IMR-90 (cell line): ENCODE data around the gene DENND1A. TPM values are rescaled to one million over a fixed set of nuclear protein-coding genes. Genes with fewer than 3 reads are reported as not detected.

Source experiments
- ATAC-seq: fragments of 200-7000 bp; cut with Tn5 transposase; 2 replicates; pipeline ENCODE4 v1.9.1; 2020; ENCODE audit warnings: low read depth, mild to moderate bottlenecking, moderate library complexity
- BruUV-seq: library from RNA; stranded (reverse); fragments of 400-500 nt; replicated peaks from 2 replicates; lab custom pipeline; 2021; lab: Mats Ljungman, UMichigan
- CTCF ChIA-PET: fragments of 300-600 bp; formaldehyde crosslinking; extraction: SDS; loops from one replicate; lab custom pipeline; 2021; ENCODE audit warnings: antibody characterized with exemption; lab: Yijun Ruan, JAX
- POLR2A ChIA-PET: fragments of 300-600 bp; sonication (Branson Sonifier 250); formaldehyde crosslinking; loops from one replicate; lab custom pipeline; 2022; ENCODE audit warnings: antibody characterized with exemption; ENCODE audit not compliant: unreplicated experiment; lab: Charles Lee
- DNase-seq: peaks from one replicate; pipeline ENCODE4 v3.0.0; 2013
- H2AFZ ChIP-seq: replicated peaks from 2 replicates; pipeline ENCODE3; 2013; ENCODE audit warnings: low read length, mild to moderate bottlenecking; ENCODE audit not compliant: poor library complexity
- H2AK5ac ChIP-seq: 2 replicates; pipeline ENCODE4 v1.6.1; 2013; ENCODE audit warnings: low read depth, low read length, inconsistent platforms
- H2AK9ac ChIP-seq: replicated peaks from 2 replicates; pipeline ENCODE3; 2013; ENCODE audit warnings: mild to moderate bottlenecking, low read depth, low read length, moderate library complexity; ENCODE audit not compliant: poor library complexity
- H2BK120ac ChIP-seq: 2 replicates; pipeline ENCODE4 v1.6.1; 2013; ENCODE audit warnings: low read depth, low read length, inconsistent platforms
- H2BK15ac ChIP-seq: 3 replicates; pipeline ENCODE4 v1.6.1; 2013; ENCODE audit warnings: low read depth, low read length, inconsistent platforms
- H2BK20ac ChIP-seq: 2 replicates; pipeline ENCODE4 v1.6.1; 2013; ENCODE audit warnings: low read depth, mild to moderate bottlenecking, inconsistent platforms, low read length, moderate library complexity
- H2BK5ac ChIP-seq: 2 replicates; pipeline ENCODE4 v1.6.1; 2013; ENCODE audit warnings: mild to moderate bottlenecking, low read depth, low read length, inconsistent platforms; ENCODE audit not compliant: poor library complexity, severe bottlenecking
- H3K14ac ChIP-seq: replicated peaks from 2 replicates; pipeline ENCODE4 v1.6.1; 2013; ENCODE audit warnings: low read depth, low read length, inconsistent platforms
- H3K18ac ChIP-seq: 2 replicates; pipeline ENCODE4 v1.6.1; 2013; ENCODE audit warnings: low read depth, low read length, control low read depth
- H3K23ac ChIP-seq: 2 replicates; pipeline ENCODE4 v1.6.1; 2013; ENCODE audit warnings: low read depth, low read length, inconsistent platforms
- H3K27ac ChIP-seq: 2 replicates; pipeline ENCODE4 v1.5.1; 2013; ENCODE audit warnings: mild to moderate bottlenecking, control low read depth, low read length; ENCODE audit not compliant: insufficient read depth
- H3K27me3 ChIP-seq: 2 replicates; pipeline ENCODE4 v1.6.1; 2013; ENCODE audit warnings: low read length; ENCODE audit not compliant: control insufficient read depth, insufficient read depth
- H3K36me3 ChIP-seq: 2 replicates; pipeline ENCODE4 v1.6.1; 2013; ENCODE audit warnings: low read length, mixed read lengths; ENCODE audit not compliant: control insufficient read depth, insufficient read depth
- H3K4ac ChIP-seq: 2 replicates; pipeline ENCODE4 v1.6.1; 2013; ENCODE audit warnings: low read depth, low read length, inconsistent platforms
- H3K4me1 ChIP-seq: 2 replicates; pipeline ENCODE4 v1.6.1; 2013; ENCODE audit warnings: low read length, mixed read lengths; ENCODE audit not compliant: control insufficient read depth, insufficient read depth
- H3K4me2 ChIP-seq: 2 replicates; pipeline ENCODE4 v1.6.1; 2013; ENCODE audit warnings: low read depth, mild to moderate bottlenecking, control low read depth, low read length, moderate library complexity
- H3K4me3 ChIP-seq: 2 replicates; pipeline ENCODE4 v1.5.1; 2013; ENCODE audit warnings: low read depth, mild to moderate bottlenecking, control low read depth, low read length, moderate library complexity; ENCODE audit not compliant: insufficient read depth
- H3K56ac ChIP-seq: 2 replicates; pipeline ENCODE4 v1.6.1; 2013; ENCODE audit warnings: low read length, inconsistent platforms; ENCODE audit not compliant: insufficient read depth; ENCODE audit errors: extremely low read depth
- H3K79me1 ChIP-seq, 2 experiments: 2 replicates each; pipeline ENCODE4 v1.6.1; 2013; ENCODE audit warnings: low read length in 2 of 2, inconsistent platforms in 1 of 2, low read depth in 1 of 2
- H3K9ac ChIP-seq: 2 replicates; pipeline ENCODE4 v1.6.1; 2013; ENCODE audit warnings: low read depth, low read length, control low read depth
- H3K9me1 ChIP-seq: 2 replicates; pipeline ENCODE4 v1.6.1; 2013; ENCODE audit warnings: low read length, inconsistent platforms; ENCODE audit not compliant: insufficient read depth
- H3K9me3 ChIP-seq: 2 replicates; pipeline ENCODE4 v1.6.1; 2013; ENCODE audit warnings: low read length; ENCODE audit not compliant: control insufficient read depth, insufficient read depth
- H4K20me1 ChIP-seq: 2 replicates; pipeline ENCODE4 v1.6.1; 2013; ENCODE audit warnings: low read length, inconsistent platforms; ENCODE audit not compliant: insufficient read depth
- H4K5ac ChIP-seq: 2 replicates; pipeline ENCODE4 v1.6.1; 2013; ENCODE audit warnings: mild to moderate bottlenecking, low read depth, low read length, control low read depth
- H4K8ac ChIP-seq, 2 experiments: 2 replicates each; pipeline ENCODE4 v1.6.1; 2013; ENCODE audit warnings: low read depth in 2 of 2, low read length in 2 of 2, control low read depth in 1 of 2, inconsistent platforms in 1 of 2
- H4K91ac ChIP-seq: 2 replicates; pipeline ENCODE4 v1.6.1; 2013; ENCODE audit warnings: low read depth, low read length, inconsistent platforms; ENCODE audit not compliant: insufficient read depth
- BHLHE40 ChIP-seq: fragments of 150-350 bp; IDR thresholded peaks from 2 replicates; pipeline ENCODE4 v1.6.1; 2016; ENCODE audit warnings: mild to moderate bottlenecking, low read depth, low read length
- CEBPB ChIP-seq: IDR thresholded peaks from 2 replicates; pipeline ENCODE4 v1.6.1; 2012; ENCODE audit warnings: low read depth, low read length, improper control_type of control experiment
- FOS ChIP-seq: fragments of 150-350 bp; IDR thresholded peaks from 2 replicates; pipeline ENCODE4 v1.6.1; 2016; ENCODE audit warnings: low read depth, low read length
- MAZ ChIP-seq: IDR thresholded peaks from 2 replicates; pipeline ENCODE4 v1.6.1; 2012; ENCODE audit warnings: low read depth, mild to moderate bottlenecking, low read length, improper control_type of control experiment, moderate library complexity, borderline replicate concordance
- POLR2A ChIP-seq: IDR thresholded peaks from 2 replicates; pipeline ENCODE4 v1.6.1; 2012; ENCODE audit warnings: mild to moderate bottlenecking, low read depth, low read length
- SMC3 ChIP-seq: fragments of 150-350 bp; IDR thresholded peaks from 2 replicates; pipeline ENCODE4 v1.6.1; 2016; ENCODE audit warnings: low read depth, mild to moderate bottlenecking, antibody characterized with exemption, low read length, moderate library complexity
- WGBS, 2 experiments: methylation state at CpG; one replicate each; pipeline versions ENCODE4 v1.1.5 to v1.1.7; 2013; ENCODE audit warnings: missing lambda C conversion rate in 2 of 2; ENCODE audit not compliant: insufficient read length in 1 of 2; ENCODE audit errors: extremely low coverage in 2 of 2; 5-methylcytosine and 5-hydroxymethylcytosine counted together
- dilution Hi-C: fragments of 300-500 bp; cut with HindIII; formaldehyde crosslinking; loops from one replicate; pipeline ENCODE4 v1.14.3; 2018; ENCODE audit warnings: low sequenced_read_pairs; ENCODE audit not compliant: unreplicated experiment
- in situ Hi-C: fragments of 300-500 bp; cut with MboI; formaldehyde crosslinking; loops from 3 replicates; pipeline ENCODE4 v1.14.3; 2019; ENCODE audit warnings: low sequenced_read_pairs, inconsistent platforms, mixed read lengths
- intact Hi-C: fragments of 100-400 bp; cut with micrococcal nuclease; formaldehyde crosslinking; loops from 2 replicates; pipeline ENCODE4 v1.10.0; 2022
- polyA plus RNA-seq, 3 experiments: library from polyadenylated mRNA; depleted of rRNA; stranded (reverse); fragments of >200 nt; gene quantifications; 2 replicates each; pipeline ENCODE4 v1.2.3, GENCODE V29; 2012; ENCODE audit warnings: low replicate concordance in 1 of 3
- total RNA-seq: library from RNA; depleted of rRNA; stranded (reverse); fragments of >200 nt; gene quantifications from 2 replicates; pipeline ENCODE4 v1.2.3, GENCODE V29; 2012

Gene DENND1A
- total and polyA plus RNA-seq, 2 of the 4 experiments (the other 2 are of a cell fraction) = 21.4 to 27.6 TPM

GRCh38 chr9:123656565-123656964 lies 273.4 kb downstream of the DENND1A start:
- dilution Hi-C loops = no loop called here
- Histone ChIP-seq H2BK5ac (no peak overlapping the region), H3K4me1 (no peaks in the 10 kb centered on the region), H3K18ac (no peak overlapping the region), H2BK15ac (no peak overlapping the region), H3K27ac (no peak overlapping the region), H3K14ac (no peak overlapping the region), H2AFZ (no peak overlapping the region), H3K4me3 (no peak overlapping the region), H3K9me1 (0 out of 2 replicates have a peak, but pooled peaks cover 3% of the 10 kb centered on the region), H2BK120ac (no peak overlapping the region), H4K5ac (no peak overlapping the region), H4K20me1 (no peaks in the 10 kb centered on the region), H3K23ac (no peak overlapping the region), H2AK9ac (no peak overlapping the region), H3K27me3 (no peaks in the 10 kb centered on the region), H2BK20ac (no peak overlapping the region), H3K9me3 (no peaks in the 10 kb centered on the region), H4K8ac (no peak overlapping the region), H3K56ac (no peak overlapping the region), H3K4me2 (no peak overlapping the region), H3K79me1 (no peaks in the 10 kb centered on the region), H4K91ac (no peak overlapping the region), H3K9ac (no peak overlapping the region), H2AK5ac (no peak overlapping the region), H3K4ac (no peak overlapping the region), H3K36me3 (no peaks in the 10 kb centered on the region)
- DNase-seq = peak; percentile 53
- POLR2A ChIA-PET = no interaction called here
- no TSS peak for BruUV-seq
- ATAC-seq = peak; percentile 35; the same call in 1 of the 2 replicates
- WGBS, 2 experiments = no CpG with 5 or more reads among the region's 1 CpG
- intact Hi-C loops = no loop called here
- CTCF ChIA-PET = no interaction called here
- TF ChIP-seq SMC3 (no peak), CEBPB (no peak), MAZ (no peak), POLR2A (no peak), FOS (no peak), BHLHE40 (no peak)
- in situ Hi-C loops = no loop called here
